ENCODE measurements around the gene HHAT. TPM values are rescaled to one million over a fixed set of nuclear protein-coding genes. Genes with fewer than 3 reads are reported as not detected.

HHAT gene
- polyA plus RNA-seq, 2 of the 4 experiments (the other 2 are of a cell fraction), result 3.8 to 4.5 TPM

- DNase-seq (ENCODE audit: low read depth in 1 of 2, low spot score in 1 of 2), result no peak
- ATAC-seq, result no peak
- TF ChIP-seq ELK1 (IDR thresholded peaks at IDR 0.05; ENCODE audit: low read depth, low read length) (no peak), ZNF302 (CRISPR knock-in tag; IDR thresholded peaks at IDR 0.05) (no peak), HEYL (CRISPR knock-in tag; IDR thresholded peaks at IDR 0.05) (no peak), REST (IDR thresholded peaks at IDR 0.05) (no peak), ZSCAN20 (CRISPR knock-in tag; IDR thresholded peaks at IDR 0.05) (no peak)
- Histone ChIP-seq H3K4me3 (no peak overlapping the region), H3K4me2 (no peak overlapping the region), H3K4me1 (peaks cover 3% of the 10 kb centered on the region; the same call in 1 of the 3 replicates), H3K9me3 (no peaks in the 10 kb centered on the region), H3K27ac (no peak overlapping the region)
- ChIA-PET POLR2A (no interaction called here), CTCF (interaction anchor here (2.4 to 16.0 kb wide), 2 partner anchors 9 to 18 kb away, joined by 10 to 274 read pairs; no protein-coding TSS in a partner anchor)
- no peak for FAIRE-seq
- WGBS (ENCODE audit: missing lambda C conversion rate), result 95% methylated on average over 1 of the region's 1 CpG
These were observed 68.5 kb downstream of the HHAT start for GRCh38 chr1:210397252-210397651.

- TF ChIP-seq MYC (IDR thresholded peaks at IDR 0.05; ENCODE audit: borderline replicate concordance, low read length) (no peak), MAFK (IDR thresholded peaks at IDR 0.05; ENCODE audit: partially characterized antibody) (no peak), JUNB (IDR thresholded peaks at IDR 0.05) (no peak), HMGXB4 (CRISPR knock-in tag; IDR thresholded peaks at IDR 0.05; ENCODE audit: borderline replicate concordance) (no peak), BHLHE40 (IDR thresholded peaks at IDR 0.05; ENCODE audit: low read depth, low read length) (no peak), PHF8 (IDR thresholded peaks at IDR 0.05; ENCODE audit: borderline replicate concordance, low read depth) (no peak), JUN (IDR thresholded peaks at IDR 0.05) (no peak), EP300 (IDR thresholded peaks at IDR 0.05) (no peak), FOSB (CRISPR knock-in tag; IDR thresholded peaks at IDR 0.05) (no peak), CTCF (IDR thresholded peaks at IDR 0.05) (no peak), POLR2A (IDR thresholded peaks at IDR 0.05; ENCODE audit: low read length) (no peak), RARB (CRISPR knock-in tag; IDR thresholded peaks at IDR 0.05) (no peak), ZC3H11A (IDR thresholded peaks at IDR 0.05) (no peak), ATOH8 (CRISPR knock-in tag; IDR thresholded peaks at IDR 0.05; ENCODE audit: low read depth) (no peak), EHF (CRISPR knock-in tag; IDR thresholded peaks at IDR 0.05) (no peak), POLR2AphosphoS2 (conservative IDR thresholded peaks at IDR 0.05; ENCODE audit: low read length) (no peak), MAZ (IDR thresholded peaks at IDR 0.05; ENCODE audit: borderline replicate concordance, low read depth, low read length) (no peak), TP53 (CRISPR knock-in tag; IDR thresholded peaks at IDR 0.05) (no peak), HDAC2 (IDR thresholded peaks at IDR 0.05) (no peak)
- WGBS (ENCODE audit: missing lambda C conversion rate), result 83% methylated on average over 5 of the region's 5 CpGs
- ATAC-seq (no peak), FAIRE-seq (no peak), DNase-seq (ENCODE audit: low read depth in 1 of 2, low spot score in 1 of 2) (no peak)
- peaks cover 3% of the 10 kb centered on the region; the same call in 1 of the 3 replicates for H3K4me1 ChIP-seq
- no peak overlapping the region for H3K4me2 ChIP-seq
- POLR2A ChIA-PET, result no interaction called here
- no peak overlapping the region for H3K27ac ChIP-seq
- no peak overlapping the region for H3K4me3 ChIP-seq
- no peaks in the 10 kb centered on the region for H3K9me3 ChIP-seq
- CTCF ChIA-PET, result interaction anchor here (2.4 to 16.0 kb wide), 3 partner anchors 9 to 36 kb away, joined by 10 to 274 read pairs (median 25); no protein-coding TSS in a partner anchor
These were observed 69.0 kb downstream of the HHAT start for GRCh38 chr1:210397681-210398080.
